Stimulated activated CD8-positive, alpha-beta memory T cell treated with anti-CD3 and anti-CD28 coated beads, Interleukin-15, amount 100 ng/mL, for 24 hours (primary cell): Measurements from ENCODE around the gene GPX4.
"Not testable (repeated sequence)": the region's sequence is repeated elsewhere in the genome, so short reads cannot be mapped to it uniquely, and the experiment has no call there.

Source experiments
- DNase-seq: peaks from one replicate; pipeline ENCODE4 v3.0.0-alpha.2; 2020; ENCODE audit warnings: low read depth

GPX4 gene

DNA sequence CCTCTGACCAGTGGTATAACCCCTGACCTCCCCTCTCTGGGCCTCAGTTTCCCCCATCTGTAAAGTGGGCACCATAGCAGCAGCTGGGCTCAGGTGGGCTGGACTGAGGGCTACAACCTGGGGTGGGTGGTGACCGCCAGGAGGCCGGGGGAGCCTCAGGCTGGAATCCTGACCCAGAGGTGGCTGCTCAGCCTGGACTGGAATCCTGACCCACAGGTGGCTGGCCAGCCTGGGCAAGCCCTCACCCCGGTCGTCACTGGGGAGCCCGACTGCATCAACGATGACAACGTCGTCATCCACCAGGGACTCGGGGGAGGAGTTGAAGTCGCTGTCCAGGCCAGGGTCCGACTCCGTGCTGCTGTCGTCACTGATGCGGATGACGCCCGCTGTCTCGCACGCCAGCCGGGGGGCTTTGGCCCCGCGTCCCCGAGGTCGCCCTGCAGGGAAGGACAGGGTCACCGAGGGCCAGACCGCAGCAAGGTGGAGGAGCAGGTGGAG lies 10.2 kb downstream of the GPX4 start:
- DNase-seq: no peak

GRCh38 chr19:1114728-1115127 lies 10.9 kb downstream of the GPX4 start:
- DNase-seq: not testable (repeated sequence)

DNA sequence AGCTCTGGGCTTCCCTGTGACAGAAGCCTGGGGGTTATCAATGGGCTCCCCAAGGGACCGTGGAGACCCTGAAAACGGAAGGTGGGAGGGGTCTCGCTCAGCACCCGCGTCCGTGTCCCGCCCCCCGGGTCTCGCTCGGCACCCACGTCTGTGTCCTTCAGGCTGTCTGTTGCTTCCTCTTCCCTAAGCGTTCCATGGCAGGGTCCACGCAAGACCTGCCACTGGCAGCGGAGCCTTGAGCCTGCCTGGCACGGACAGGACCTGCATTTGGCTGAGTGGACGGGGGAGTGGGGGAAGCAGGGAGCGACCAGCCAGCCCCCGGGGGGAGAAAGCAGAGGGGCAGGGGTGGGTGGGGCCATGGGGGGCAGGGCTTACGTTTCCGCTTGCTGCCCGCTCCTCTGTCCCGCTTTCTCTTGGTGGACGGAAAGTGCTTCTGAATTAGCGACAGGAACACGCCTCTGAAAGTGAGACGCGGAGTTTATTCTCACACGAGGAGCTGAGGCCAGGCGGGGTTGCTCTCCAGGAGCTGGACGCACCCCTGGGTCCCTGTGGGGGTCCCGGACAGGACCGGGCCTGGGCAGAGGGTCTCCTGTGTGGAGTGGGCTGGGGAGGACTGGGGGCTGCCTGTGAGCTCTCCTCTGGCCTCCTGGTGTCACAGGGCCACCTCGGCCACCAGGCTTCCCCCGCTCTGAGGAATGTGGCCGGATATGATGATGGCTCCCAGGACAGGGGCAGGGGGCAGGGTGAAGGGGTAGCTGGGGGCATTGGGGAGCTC lies 12.0 kb downstream of the GPX4 start:
- DNase-seq: no peak

- no peak for DNase-seq
These were observed 13.2 kb downstream of the GPX4 start for GRCh38 chr19:1116726-1117581.

DNA sequence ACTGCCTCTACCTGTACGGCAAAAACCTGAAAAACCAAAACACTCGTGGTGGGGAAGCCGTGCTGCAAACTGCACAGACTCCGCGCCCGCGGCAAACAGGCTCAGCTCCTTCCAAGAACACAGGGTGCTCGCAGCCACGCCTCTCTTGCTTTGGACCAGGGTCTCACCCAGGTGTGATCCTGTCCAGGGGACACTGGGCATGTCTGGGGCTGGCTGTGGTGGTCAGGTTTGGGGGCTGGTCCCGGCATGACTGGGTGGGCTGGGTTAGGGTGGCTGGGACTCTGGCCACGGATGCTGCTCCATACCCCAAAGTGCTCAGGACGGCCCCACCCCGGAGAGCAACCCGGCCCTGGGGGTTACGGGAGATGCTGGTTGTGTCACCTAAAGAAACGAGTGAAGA lies 13.9 kb downstream of the GPX4 start:
- DNase-seq: no peak

GRCh38 chr19:1118999-1119398 lies 15.2 kb downstream of the GPX4 start:
- no peak for DNase-seq

DNA sequence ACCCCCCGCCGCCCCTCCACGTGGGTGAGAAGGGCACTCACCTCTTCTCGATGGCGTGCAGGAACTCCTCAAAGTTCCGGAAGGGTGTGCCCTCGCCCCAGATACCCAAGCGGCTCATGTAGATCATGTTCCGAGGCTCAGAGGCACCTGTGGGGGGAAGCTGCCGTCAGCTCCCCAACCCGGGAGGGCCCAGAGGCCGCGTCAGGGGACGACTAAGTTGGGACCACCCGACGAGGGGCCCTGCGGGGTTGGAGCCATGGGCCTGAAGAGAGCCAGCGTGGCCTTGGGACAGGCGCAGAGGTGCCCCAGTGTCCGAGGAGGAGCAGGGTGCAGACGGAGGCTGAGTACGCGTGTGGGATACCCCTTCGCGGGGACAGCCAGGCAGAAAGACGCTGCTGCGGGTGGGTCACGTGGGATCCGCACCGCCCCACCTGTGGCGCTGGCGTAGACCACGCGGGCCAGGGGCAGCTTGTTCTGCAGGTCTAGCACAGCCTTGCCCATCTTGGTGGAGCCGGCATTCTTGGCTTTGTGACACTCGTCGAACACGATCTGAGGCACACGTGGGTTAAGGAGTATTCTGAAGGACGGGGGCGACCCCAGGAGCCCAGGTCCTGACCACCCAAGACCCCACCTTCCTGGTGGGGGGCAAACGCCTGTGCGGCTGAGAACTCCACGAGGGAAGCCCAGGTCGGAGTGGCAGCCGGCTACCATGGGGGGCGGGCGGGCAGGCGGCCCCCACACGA lies 15.9 kb downstream of the GPX4 start:
- DNase-seq: no peak

DNA sequence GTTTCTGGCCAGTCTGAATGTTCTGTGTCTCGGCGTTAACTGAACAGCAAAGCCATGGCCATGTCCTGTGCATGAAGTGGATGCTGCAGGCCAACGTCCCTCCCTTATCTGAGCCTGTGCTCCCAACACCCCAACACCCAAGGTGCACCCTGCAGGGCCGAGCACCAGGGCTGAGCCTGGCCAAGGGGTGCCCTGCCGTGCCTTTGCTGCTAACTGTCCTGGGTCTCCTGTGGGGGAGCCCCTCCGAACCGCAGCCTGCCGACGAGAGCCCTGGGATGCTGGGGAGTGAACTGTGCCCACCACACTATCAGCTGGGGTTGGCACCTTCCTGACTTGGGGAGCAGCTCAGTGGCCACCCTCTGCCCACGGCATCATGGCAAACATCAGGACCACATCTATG lies 17.6 kb downstream of the GPX4 start:
- no peak for DNase-seq

- DNase-seq: no peak
These were observed 18.5 kb downstream of the GPX4 start for GRCh38 chr19:1122021-1122971.

GRCh38 chr19:1122972-1123363 lies 19.2 kb downstream of the GPX4 start:
- no peak for DNase-seq

- no peak for DNase-seq
These were observed 19.6 kb downstream of the GPX4 start for GRCh38 chr19:1123381-1123780.

DNA sequence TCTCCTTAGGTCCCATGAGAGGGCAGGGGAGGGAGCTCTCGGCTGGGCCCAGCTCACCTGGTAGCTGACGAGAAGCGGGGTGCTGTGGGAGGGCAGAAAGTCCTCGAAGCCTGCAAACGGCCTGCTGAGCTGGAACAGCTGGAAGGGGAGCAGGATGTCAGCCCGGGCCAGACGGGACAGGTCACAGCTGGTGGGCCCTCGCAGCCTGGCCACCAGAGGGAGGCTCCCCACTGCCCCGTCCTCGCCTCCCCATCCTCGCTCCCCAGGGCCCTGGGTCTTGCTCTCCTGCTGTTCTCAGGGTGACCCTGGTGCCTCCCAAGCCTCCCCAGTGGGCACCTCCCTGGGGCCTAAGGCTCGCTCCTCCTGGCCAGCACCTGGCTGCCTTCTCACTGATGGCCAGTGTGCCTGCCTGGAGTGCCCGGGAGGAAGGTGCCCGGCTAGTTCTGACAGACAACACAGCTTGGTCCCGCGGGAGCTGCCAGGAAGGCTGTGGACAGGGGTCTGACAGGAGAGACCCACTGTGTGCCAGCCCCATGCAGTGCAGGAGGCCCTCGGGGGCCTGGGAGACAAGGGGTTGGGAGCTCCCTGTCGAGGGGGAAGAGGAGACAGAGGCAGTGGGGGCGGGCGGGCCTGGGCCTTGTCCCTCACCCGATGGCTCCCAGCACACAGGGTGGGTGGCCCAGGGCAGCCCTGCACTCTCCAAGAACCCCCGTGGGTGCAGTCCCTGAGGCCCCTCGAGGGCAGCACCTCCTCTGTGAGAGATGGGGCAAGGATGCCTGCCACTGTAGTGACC lies 20.3 kb downstream of the GPX4 start:
- no peak for DNase-seq

DNA sequence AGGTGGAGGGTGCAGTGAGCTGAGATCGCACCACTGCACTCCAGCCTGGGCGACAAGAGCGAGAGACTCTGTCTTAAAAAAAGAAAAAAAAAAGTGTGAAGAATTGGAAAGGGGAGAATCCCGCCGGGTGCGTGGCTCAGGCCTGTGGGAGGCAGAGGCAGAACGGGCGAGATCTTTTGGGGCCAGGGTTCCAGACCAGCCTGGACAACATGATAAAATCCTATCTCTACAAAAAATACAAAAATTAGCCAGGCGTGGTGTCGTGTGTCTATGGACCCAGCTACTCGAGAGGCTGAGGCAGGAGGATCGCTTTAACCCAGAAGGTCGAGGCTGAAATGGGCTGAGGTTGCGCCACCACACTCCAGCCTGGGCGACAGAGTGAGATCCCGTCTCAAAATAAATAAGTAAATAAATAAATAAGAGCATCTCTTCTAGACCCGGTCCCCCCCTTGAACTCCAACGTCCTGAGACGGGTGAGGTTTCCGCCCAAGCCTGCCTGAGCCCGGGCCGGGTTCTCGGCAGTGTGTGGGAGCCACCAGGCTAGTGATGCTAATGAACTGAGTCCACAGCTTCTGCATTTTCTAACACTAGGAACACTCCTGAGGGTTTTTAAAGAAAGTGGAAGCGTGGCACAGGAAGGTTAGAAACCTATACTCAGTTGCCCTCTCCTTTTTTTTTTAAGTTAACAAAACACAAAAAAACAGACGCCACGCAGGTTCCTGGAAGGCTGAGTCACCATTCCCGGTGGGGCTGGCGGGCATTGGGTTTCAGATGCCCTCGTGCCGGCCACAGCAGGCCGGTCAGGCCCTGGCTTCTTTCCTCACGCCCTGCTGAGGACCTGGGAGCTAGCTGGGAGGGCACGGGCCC lies 22.0 kb downstream of the GPX4 start:
- DNase-seq: no peak

DNA sequence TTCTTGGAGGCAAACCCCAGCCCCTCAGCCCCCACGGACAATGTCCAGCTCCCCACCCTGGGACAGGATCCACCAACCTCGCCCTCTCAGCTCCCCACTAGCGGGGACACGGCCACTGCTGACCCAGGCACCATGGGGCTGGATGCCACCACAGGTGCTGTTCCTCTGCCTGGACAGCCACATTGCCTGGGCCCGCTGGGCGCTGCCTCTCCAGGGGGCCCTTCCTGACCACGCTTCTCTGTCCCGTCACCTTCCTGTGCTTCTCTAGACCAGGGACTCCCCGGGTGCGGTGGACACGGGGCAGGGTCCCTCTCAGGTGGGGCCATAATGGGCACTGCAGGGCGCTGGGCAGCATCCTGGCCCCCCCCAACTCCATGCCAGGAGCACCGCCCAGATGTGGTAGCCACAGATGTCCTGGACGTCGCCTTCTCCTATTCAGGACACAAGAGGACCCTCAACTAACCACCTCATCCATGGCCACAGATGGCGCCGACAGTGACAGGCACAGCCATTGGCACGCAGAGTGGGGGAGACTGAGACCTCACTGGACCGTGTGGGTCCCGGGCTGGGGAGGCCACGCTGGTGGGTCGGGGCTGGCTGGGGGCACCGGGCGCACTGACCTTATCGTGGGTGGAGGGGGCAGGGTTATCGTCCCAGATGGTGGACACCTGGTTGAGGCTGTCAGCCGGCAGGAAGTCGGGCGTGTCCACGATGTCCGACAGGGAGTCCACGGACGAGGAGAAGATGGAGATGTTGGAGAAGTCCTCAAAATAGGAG lies 23.4 kb downstream of the GPX4 start:
- no peak for DNase-seq

GRCh38 chr19:1128106-1128505 lies 24.3 kb downstream of the GPX4 start:
- no peak for DNase-seq

- not testable (repeated sequence) for DNase-seq
These were observed 25.3 kb downstream of the GPX4 start for GRCh38 chr19:1129084-1129483.

GRCh38 chr19:1129535-1129934 lies 25.7 kb downstream of the GPX4 start:
- DNase-seq: no peak
